IMR-90 (cell line): Measurements from ENCODE around the gene ACSL3. TPM values are rescaled to one million over a fixed set of nuclear protein-coding genes. Genes with fewer than 3 reads are reported as not detected.

Experiments used
- ATAC-seq: fragments of 200-7000 bp; cut with Tn5 transposase; 2 replicates; pipeline ENCODE4 v1.9.1; 2020; ENCODE audit warnings: low read depth, mild to moderate bottlenecking, moderate library complexity
- BruUV-seq: library from RNA; stranded (reverse); fragments of 400-500 nt; replicated peaks from 2 replicates; lab custom pipeline; 2021; lab: Mats Ljungman, UMichigan
- CTCF ChIA-PET: fragments of 300-600 bp; formaldehyde crosslinking; extraction: SDS; loops from one replicate; lab custom pipeline; 2021; ENCODE audit warnings: antibody characterized with exemption; lab: Yijun Ruan, JAX
- POLR2A ChIA-PET: fragments of 300-600 bp; sonication (Branson Sonifier 250); formaldehyde crosslinking; loops from one replicate; lab custom pipeline; 2022; ENCODE audit warnings: antibody characterized with exemption; ENCODE audit not compliant: unreplicated experiment; lab: Charles Lee
- DNase-seq: peaks from one replicate; pipeline ENCODE4 v3.0.0; 2013
- H2AFZ ChIP-seq: replicated peaks from 2 replicates; pipeline ENCODE3; 2013; ENCODE audit warnings: low read length, mild to moderate bottlenecking; ENCODE audit not compliant: poor library complexity
- H2AK5ac ChIP-seq: 2 replicates; pipeline ENCODE4 v1.6.1; 2013; ENCODE audit warnings: low read depth, low read length, inconsistent platforms
- H2AK9ac ChIP-seq: replicated peaks from 2 replicates; pipeline ENCODE3; 2013; ENCODE audit warnings: mild to moderate bottlenecking, low read depth, low read length, moderate library complexity; ENCODE audit not compliant: poor library complexity
- H2BK120ac ChIP-seq: 2 replicates; pipeline ENCODE4 v1.6.1; 2013; ENCODE audit warnings: low read depth, low read length, inconsistent platforms
- H2BK15ac ChIP-seq: 3 replicates; pipeline ENCODE4 v1.6.1; 2013; ENCODE audit warnings: low read depth, low read length, inconsistent platforms
- H2BK20ac ChIP-seq: 2 replicates; pipeline ENCODE4 v1.6.1; 2013; ENCODE audit warnings: low read depth, mild to moderate bottlenecking, inconsistent platforms, low read length, moderate library complexity
- H2BK5ac ChIP-seq: 2 replicates; pipeline ENCODE4 v1.6.1; 2013; ENCODE audit warnings: mild to moderate bottlenecking, low read depth, low read length, inconsistent platforms; ENCODE audit not compliant: poor library complexity, severe bottlenecking
- H3K14ac ChIP-seq: replicated peaks from 2 replicates; pipeline ENCODE4 v1.6.1; 2013; ENCODE audit warnings: low read depth, low read length, inconsistent platforms
- H3K18ac ChIP-seq: 2 replicates; pipeline ENCODE4 v1.6.1; 2013; ENCODE audit warnings: low read depth, low read length, control low read depth
- H3K23ac ChIP-seq: 2 replicates; pipeline ENCODE4 v1.6.1; 2013; ENCODE audit warnings: low read depth, low read length, inconsistent platforms
- H3K27ac ChIP-seq: 2 replicates; pipeline ENCODE4 v1.5.1; 2013; ENCODE audit warnings: mild to moderate bottlenecking, control low read depth, low read length; ENCODE audit not compliant: insufficient read depth
- H3K27me3 ChIP-seq: 2 replicates; pipeline ENCODE4 v1.6.1; 2013; ENCODE audit warnings: low read length; ENCODE audit not compliant: control insufficient read depth, insufficient read depth
- H3K36me3 ChIP-seq: 2 replicates; pipeline ENCODE4 v1.6.1; 2013; ENCODE audit warnings: low read length, mixed read lengths; ENCODE audit not compliant: control insufficient read depth, insufficient read depth
- H3K4ac ChIP-seq: 2 replicates; pipeline ENCODE4 v1.6.1; 2013; ENCODE audit warnings: low read depth, low read length, inconsistent platforms
- H3K4me1 ChIP-seq: 2 replicates; pipeline ENCODE4 v1.6.1; 2013; ENCODE audit warnings: low read length, mixed read lengths; ENCODE audit not compliant: control insufficient read depth, insufficient read depth
- H3K4me2 ChIP-seq: 2 replicates; pipeline ENCODE4 v1.6.1; 2013; ENCODE audit warnings: low read depth, mild to moderate bottlenecking, control low read depth, low read length, moderate library complexity
- H3K4me3 ChIP-seq: 2 replicates; pipeline ENCODE4 v1.5.1; 2013; ENCODE audit warnings: low read depth, mild to moderate bottlenecking, control low read depth, low read length, moderate library complexity; ENCODE audit not compliant: insufficient read depth
- H3K56ac ChIP-seq: 2 replicates; pipeline ENCODE4 v1.6.1; 2013; ENCODE audit warnings: low read length, inconsistent platforms; ENCODE audit not compliant: insufficient read depth; ENCODE audit errors: extremely low read depth
- H3K79me1 ChIP-seq, 2 experiments: 2 replicates each; pipeline ENCODE4 v1.6.1; 2013; ENCODE audit warnings: low read length in 2 of 2, inconsistent platforms in 1 of 2, low read depth in 1 of 2
- H3K9ac ChIP-seq: 2 replicates; pipeline ENCODE4 v1.6.1; 2013; ENCODE audit warnings: low read depth, low read length, control low read depth
- H3K9me1 ChIP-seq: 2 replicates; pipeline ENCODE4 v1.6.1; 2013; ENCODE audit warnings: low read length, inconsistent platforms; ENCODE audit not compliant: insufficient read depth
- H3K9me3 ChIP-seq: 2 replicates; pipeline ENCODE4 v1.6.1; 2013; ENCODE audit warnings: low read length; ENCODE audit not compliant: control insufficient read depth, insufficient read depth
- H4K20me1 ChIP-seq: 2 replicates; pipeline ENCODE4 v1.6.1; 2013; ENCODE audit warnings: low read length, inconsistent platforms; ENCODE audit not compliant: insufficient read depth
- H4K5ac ChIP-seq: 2 replicates; pipeline ENCODE4 v1.6.1; 2013; ENCODE audit warnings: mild to moderate bottlenecking, low read depth, low read length, control low read depth
- H4K8ac ChIP-seq, 2 experiments: 2 replicates each; pipeline ENCODE4 v1.6.1; 2013; ENCODE audit warnings: low read depth in 2 of 2, low read length in 2 of 2, control low read depth in 1 of 2, inconsistent platforms in 1 of 2
- H4K91ac ChIP-seq: 2 replicates; pipeline ENCODE4 v1.6.1; 2013; ENCODE audit warnings: low read depth, low read length, inconsistent platforms; ENCODE audit not compliant: insufficient read depth
- BHLHE40 ChIP-seq: fragments of 150-350 bp; IDR thresholded peaks from 2 replicates; pipeline ENCODE4 v1.6.1; 2016; ENCODE audit warnings: mild to moderate bottlenecking, low read depth, low read length
- CEBPB ChIP-seq: IDR thresholded peaks from 2 replicates; pipeline ENCODE4 v1.6.1; 2012; ENCODE audit warnings: low read depth, low read length, improper control_type of control experiment
- CHD1 ChIP-seq: IDR thresholded peaks from 2 replicates; pipeline ENCODE4 v1.6.1; 2012; ENCODE audit warnings: low read depth, low read length, improper control_type of control experiment
- FOS ChIP-seq: fragments of 150-350 bp; IDR thresholded peaks from 2 replicates; pipeline ENCODE4 v1.6.1; 2016; ENCODE audit warnings: low read depth, low read length
- MAFK ChIP-seq: IDR thresholded peaks from 2 replicates; pipeline ENCODE4 v1.6.1; 2012; ENCODE audit warnings: low read depth, low read length, improper control_type of control experiment
- MAZ ChIP-seq: IDR thresholded peaks from 2 replicates; pipeline ENCODE4 v1.6.1; 2012; ENCODE audit warnings: low read depth, mild to moderate bottlenecking, low read length, improper control_type of control experiment, moderate library complexity, borderline replicate concordance
- MXI1 ChIP-seq: IDR thresholded peaks from 2 replicates; pipeline ENCODE4 v1.6.1; 2012; ENCODE audit warnings: low read depth, mild to moderate bottlenecking, low read length, moderate library complexity, borderline replicate concordance
- NFE2L2 ChIP-seq: fragments of 150-350 bp; IDR thresholded peaks from 2 replicates; pipeline ENCODE4 v1.6.1; 2016; ENCODE audit warnings: low read depth, mild to moderate bottlenecking, low read length
- POLR2A ChIP-seq: IDR thresholded peaks from 2 replicates; pipeline ENCODE4 v1.6.1; 2012; ENCODE audit warnings: mild to moderate bottlenecking, low read depth, low read length
- RAD21 ChIP-seq: IDR thresholded peaks from 2 replicates; pipeline ENCODE4 v1.6.1; 2012; ENCODE audit warnings: low read length, improper control_type of control experiment
- RCOR1 ChIP-seq: IDR thresholded peaks from 2 replicates; pipeline ENCODE4 v1.6.1; 2012; ENCODE audit warnings: mild to moderate bottlenecking, low read length, improper control_type of control experiment; ENCODE audit not compliant: insufficient replicate concordance
- RFX5 ChIP-seq: IDR thresholded peaks from 2 replicates; pipeline ENCODE4 v1.8.0; 2012; ENCODE audit warnings: low read depth, mild to moderate bottlenecking, low read length, moderate library complexity
- SMC3 ChIP-seq: fragments of 150-350 bp; IDR thresholded peaks from 2 replicates; pipeline ENCODE4 v1.6.1; 2016; ENCODE audit warnings: low read depth, mild to moderate bottlenecking, antibody characterized with exemption, low read length, moderate library complexity
- WGBS, 2 experiments: methylation state at CpG; one replicate each; pipeline versions ENCODE4 v1.1.5 to v1.1.7; 2013; ENCODE audit warnings: missing lambda C conversion rate in 2 of 2; ENCODE audit not compliant: insufficient read length in 1 of 2; ENCODE audit errors: extremely low coverage in 2 of 2; 5-methylcytosine and 5-hydroxymethylcytosine counted together
- dilution Hi-C: fragments of 300-500 bp; cut with HindIII; formaldehyde crosslinking; loops from one replicate; pipeline ENCODE4 v1.14.3; 2018; ENCODE audit warnings: low sequenced_read_pairs; ENCODE audit not compliant: unreplicated experiment
- in situ Hi-C: fragments of 300-500 bp; cut with MboI; formaldehyde crosslinking; loops from 3 replicates; pipeline ENCODE4 v1.14.3; 2019; ENCODE audit warnings: low sequenced_read_pairs, inconsistent platforms, mixed read lengths
- intact Hi-C: fragments of 100-400 bp; cut with micrococcal nuclease; formaldehyde crosslinking; loops from 2 replicates; pipeline ENCODE4 v1.10.0; 2022
- polyA plus RNA-seq, 3 experiments: library from polyadenylated mRNA; depleted of rRNA; stranded (reverse); fragments of >200 nt; gene quantifications; 2 replicates each; pipeline ENCODE4 v1.2.3, GENCODE V29; 2012; ENCODE audit warnings: low replicate concordance in 1 of 3
- total RNA-seq: library from RNA; depleted of rRNA; stranded (reverse); fragments of >200 nt; gene quantifications from 2 replicates; pipeline ENCODE4 v1.2.3, GENCODE V29; 2012
- TF ChIP-seq, protein P1 (sequence below): fragments of 150-350 bp; IDR thresholded peaks from 2 replicates; pipeline ENCODE4 v1.6.1; 2017; ENCODE audit warnings: mild to moderate bottlenecking, antibody characterized with exemption, low read length, low read depth
- TF ChIP-seq, protein P2 (sequence below): conservative IDR thresholded peaks from 2 replicates; pipeline ENCODE4 v1.5.1; 2012; ENCODE audit warnings: mild to moderate bottlenecking, low read depth, low read length, improper control_type of control experiment

The ACSL3 gene
- total and polyA plus RNA-seq, 2 of the 4 experiments (the other 2 are of a cell fraction): 31.0 to 84.2 TPM

DNA sequence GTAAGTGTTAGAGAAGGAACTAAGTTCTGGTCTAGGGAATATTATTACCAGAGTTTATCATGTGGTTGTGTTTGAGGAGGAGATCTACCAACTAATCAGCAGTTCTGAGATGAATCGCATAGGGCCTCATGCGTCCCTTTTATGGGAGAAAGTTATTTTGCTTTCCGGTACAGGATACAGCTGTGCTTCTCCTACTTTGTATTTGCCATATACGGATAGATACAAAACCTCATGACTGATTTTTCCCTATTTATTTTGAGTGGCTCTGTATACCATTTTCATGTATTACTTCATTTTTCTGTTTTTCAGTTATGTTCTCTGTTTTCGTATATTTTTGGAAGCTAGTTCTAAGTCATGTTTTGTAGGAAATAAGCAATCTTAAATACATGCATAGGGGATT is 66.8 kb downstream of the ACSL3 start:
- Histone ChIP-seq H4K8ac (no peak overlapping the region), H4K5ac (no peak overlapping the region), H3K4ac (no peak overlapping the region), H3K36me3 (peaks cover 27% of the 10 kb centered on the region), H4K91ac (no peak overlapping the region), H3K18ac (no peak overlapping the region), H3K4me1 (peaks cover 2% of the 10 kb centered on the region; the same call in 1 of the 2 replicates), H2AFZ (no peak overlapping the region), H3K4me2 (no peak overlapping the region), H3K9me1 (peaks cover 6% of the 10 kb centered on the region; the same call in 1 of the 2 replicates), H2BK120ac (no peak overlapping the region), H2BK5ac (no peak overlapping the region), H3K27me3 (no peaks in the 10 kb centered on the region), H3K27ac (no peak overlapping the region), H2BK15ac (no peak overlapping the region), H3K23ac (no peak overlapping the region), H4K20me1 (no peaks in the 10 kb centered on the region), H3K79me1 (peaks cover 8 to 23% of the 10 kb centered on the region in 2 experiments), H3K14ac (no peak overlapping the region), H3K56ac (no peak overlapping the region), H2AK9ac (no peak overlapping the region), H3K9ac (no peak overlapping the region), H2BK20ac (no peak overlapping the region), H3K9me3 (no peaks in the 10 kb centered on the region), H2AK5ac (no peak overlapping the region), H3K4me3 (no peak overlapping the region)
- CTCF ChIA-PET: interaction anchor here (1.1 kb wide), 1 partner anchor 12 kb away, joined by 9 read pairs; no protein-coding TSS in a partner anchor
- TF ChIP-seq, protein P1, sequence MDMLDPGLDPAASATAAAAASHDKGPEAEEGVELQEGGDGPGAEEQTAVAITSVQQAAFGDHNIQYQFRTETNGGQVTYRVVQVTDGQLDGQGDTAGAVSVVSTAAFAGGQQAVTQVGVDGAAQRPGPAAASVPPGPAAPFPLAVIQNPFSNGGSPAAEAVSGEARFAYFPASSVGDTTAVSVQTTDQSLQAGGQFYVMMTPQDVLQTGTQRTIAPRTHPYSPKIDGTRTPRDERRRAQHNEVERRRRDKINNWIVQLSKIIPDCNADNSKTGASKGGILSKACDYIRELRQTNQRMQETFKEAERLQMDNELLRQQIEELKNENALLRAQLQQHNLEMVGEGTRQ: no peak
- TF ChIP-seq CEBPB: no peak
- no peak for TF ChIP-seq RAD21
- TF ChIP-seq MXI1: no peak
- TF ChIP-seq SMC3: no peak
- TF ChIP-seq POLR2A: no peak
- TF ChIP-seq MAZ: no peak
- no peak for TF ChIP-seq RCOR1
- TF ChIP-seq, protein P2, sequence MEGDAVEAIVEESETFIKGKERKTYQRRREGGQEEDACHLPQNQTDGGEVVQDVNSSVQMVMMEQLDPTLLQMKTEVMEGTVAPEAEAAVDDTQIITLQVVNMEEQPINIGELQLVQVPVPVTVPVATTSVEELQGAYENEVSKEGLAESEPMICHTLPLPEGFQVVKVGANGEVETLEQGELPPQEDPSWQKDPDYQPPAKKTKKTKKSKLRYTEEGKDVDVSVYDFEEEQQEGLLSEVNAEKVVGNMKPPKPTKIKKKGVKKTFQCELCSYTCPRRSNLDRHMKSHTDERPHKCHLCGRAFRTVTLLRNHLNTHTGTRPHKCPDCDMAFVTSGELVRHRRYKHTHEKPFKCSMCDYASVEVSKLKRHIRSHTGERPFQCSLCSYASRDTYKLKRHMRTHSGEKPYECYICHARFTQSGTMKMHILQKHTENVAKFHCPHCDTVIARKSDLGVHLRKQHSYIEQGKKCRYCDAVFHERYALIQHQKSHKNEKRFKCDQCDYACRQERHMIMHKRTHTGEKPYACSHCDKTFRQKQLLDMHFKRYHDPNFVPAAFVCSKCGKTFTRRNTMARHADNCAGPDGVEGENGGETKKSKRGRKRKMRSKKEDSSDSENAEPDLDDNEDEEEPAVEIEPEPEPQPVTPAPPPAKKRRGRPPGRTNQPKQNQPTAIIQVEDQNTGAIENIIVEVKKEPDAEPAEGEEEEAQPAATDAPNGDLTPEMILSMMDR: no peak
- TF ChIP-seq MAFK: no peak
- TF ChIP-seq CHD1: no peak
- no peak for TF ChIP-seq RFX5
- no peak for TF ChIP-seq BHLHE40
- no peak for TF ChIP-seq FOS
- TF ChIP-seq NFE2L2: no peak
- POLR2A ChIA-PET: no interaction called here
- DNase-seq (no peak), ATAC-seq (no peak)
- dilution Hi-C loops (no loop called here), intact Hi-C loops (no loop called here), in situ Hi-C loops (no loop called here)
- WGBS, 2 experiments: no CpG with 5 or more reads among the region's 5 CpGs
- no TSS peak for BruUV-seq
